ENCODE measurements around the gene TRPM2. TPM values are rescaled to one million over a fixed set of nuclear protein-coding genes. Genes with fewer than 3 reads are reported as not detected.

The TRPM2 gene
- total and polyA plus RNA-seq, 2 of the 4 experiments (the other 2 are of a cell fraction) = not detected

DNA sequence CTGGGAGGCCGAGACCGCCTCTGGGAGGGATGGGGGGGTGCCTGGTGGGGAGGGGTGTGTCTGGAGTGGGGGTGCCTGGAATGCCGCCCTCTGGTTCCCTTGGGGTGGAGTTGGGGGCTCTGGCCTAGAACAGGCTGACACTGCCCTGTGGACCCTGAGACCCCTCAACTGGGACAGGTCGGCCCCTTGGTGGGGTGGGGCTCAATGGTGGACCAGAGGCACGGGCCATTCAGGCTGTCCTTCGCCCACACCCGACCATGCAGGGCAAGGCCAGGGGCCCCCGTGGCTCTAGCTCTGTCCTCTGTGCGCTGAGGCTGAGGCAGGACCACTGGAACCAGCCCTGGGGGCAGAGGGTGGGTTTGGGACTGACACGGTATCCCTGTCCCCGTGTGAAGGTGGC lies 38.9 kb upstream of the TRPM2 start:
- Histone ChIP-seq H2AK5ac (ENCODE audit: low read depth, low read length) (no peak overlapping the region), H2BK5ac (ENCODE audit: low read depth, low read length, poor library complexity, severe bottlenecking) (no peak overlapping the region), H4K8ac (ENCODE audit: low read depth in 2 of 2, low read length in 2 of 2) (no peak overlapping the region), H3K27ac (ENCODE audit: insufficient read depth, low read length) (no peak overlapping the region), H3K9me1 (ENCODE audit: insufficient read depth, low read length) (peaks cover 5% of the 10 kb centered on the region; the same call in 1 of the 2 replicates), H3K4me3 (ENCODE audit: insufficient read depth, low read depth, low read length) (no peak overlapping the region), H4K20me1 (ENCODE audit: insufficient read depth, low read length) (peaks cover 13% of the 10 kb centered on the region), H2AK9ac (replicated peaks; ENCODE audit: low read depth, low read length, poor library complexity) (peak overlapping the region; percentile 50), H2BK20ac (ENCODE audit: low read depth, low read length) (no peak overlapping the region), H2BK15ac (ENCODE audit: low read depth, low read length) (no peak overlapping the region), H3K56ac (ENCODE audit: extremely low read depth, insufficient read depth, low read length) (no peak overlapping the region), H4K91ac (ENCODE audit: insufficient read depth, low read depth, low read length) (no peak overlapping the region), H3K4me2 (ENCODE audit: low read depth, low read length) (no peak overlapping the region), H2AFZ (replicated peaks; ENCODE audit: low read length, poor library complexity) (no peak overlapping the region), H3K4me1 (ENCODE audit: control insufficient read depth, insufficient read depth, low read length) (no peaks in the 10 kb centered on the region), H3K9ac (ENCODE audit: low read depth, low read length) (no peak overlapping the region), H3K9me3 (ENCODE audit: control insufficient read depth, insufficient read depth, low read length) (no peaks in the 10 kb centered on the region), H3K79me1 (ENCODE audit: low read depth in 1 of 2, low read length in 2 of 2) (peaks cover 7 to 13% of the 10 kb centered on the region in 2 experiments; a peak in 3 of 4 replicates), H3K27me3 (ENCODE audit: control insufficient read depth, insufficient read depth, low read length) (no peaks in the 10 kb centered on the region), H2BK120ac (ENCODE audit: low read depth, low read length) (no peak overlapping the region), H3K14ac (replicated peaks; ENCODE audit: low read depth, low read length) (no peak overlapping the region), H3K36me3 (ENCODE audit: control insufficient read depth, insufficient read depth, low read length) (peaks cover 80% of the 10 kb centered on the region), H3K4ac (ENCODE audit: low read depth, low read length) (no peak overlapping the region), H4K5ac (ENCODE audit: low read depth, low read length) (no peak overlapping the region), H3K23ac (ENCODE audit: low read depth, low read length) (no peak overlapping the region), H3K18ac (ENCODE audit: low read depth, low read length) (no peak overlapping the region)
- POLR2A ChIA-PET (ENCODE audit: unreplicated experiment) = no interaction called here
- no TSS peak for BruUV-seq (replicated peaks)
- in situ Hi-C loops (cut with MboI; ENCODE audit: low sequenced_read_pairs) = no loop called here
- intact Hi-C loops (cut with micrococcal nuclease) = no loop called here
- 75% methylated on average over 4 of the region's 11 CpGs; no CpG with 5 or more reads in 1 of the 2 experiments for WGBS, 2 experiments (ENCODE audit: extremely low coverage in 2 of 2, insufficient read length in 1 of 2)
- dilution Hi-C loops (cut with HindIII; ENCODE audit: low sequenced_read_pairs, unreplicated experiment) = no loop called here
- ATAC-seq (ENCODE audit: low read depth) (no peak), DNase-seq (no peak)
- CTCF ChIA-PET = no interaction called here
- TF ChIP-seq NFE2L2 (IDR thresholded peaks at IDR 0.05; ENCODE audit: low read depth, low read length) (no peak), RFX5 (IDR thresholded peaks at IDR 0.05; ENCODE audit: low read depth, low read length) (no peak), SMC3 (IDR thresholded peaks at IDR 0.05; ENCODE audit: low read depth, low read length) (no peak), MXI1 (IDR thresholded peaks at IDR 0.05; ENCODE audit: borderline replicate concordance, low read depth, low read length) (no peak), MAFK (IDR thresholded peaks at IDR 0.05; ENCODE audit: low read depth, low read length) (no peak), RCOR1 (IDR thresholded peaks at IDR 0.05; ENCODE audit: insufficient replicate concordance, low read length) (no peak), CHD1 (IDR thresholded peaks at IDR 0.05; ENCODE audit: low read depth, low read length) (no peak), FOS (IDR thresholded peaks at IDR 0.05; ENCODE audit: low read depth, low read length) (no peak), CEBPB (IDR thresholded peaks at IDR 0.05; ENCODE audit: low read depth, low read length) (no peak), BHLHE40 (IDR thresholded peaks at IDR 0.05; ENCODE audit: low read depth, low read length) (no peak), RAD21 (IDR thresholded peaks at IDR 0.05; ENCODE audit: low read length) (no peak), POLR2A (IDR thresholded peaks at IDR 0.05; ENCODE audit: low read depth, low read length) (no peak)
- TF ChIP-seq, protein P1, sequence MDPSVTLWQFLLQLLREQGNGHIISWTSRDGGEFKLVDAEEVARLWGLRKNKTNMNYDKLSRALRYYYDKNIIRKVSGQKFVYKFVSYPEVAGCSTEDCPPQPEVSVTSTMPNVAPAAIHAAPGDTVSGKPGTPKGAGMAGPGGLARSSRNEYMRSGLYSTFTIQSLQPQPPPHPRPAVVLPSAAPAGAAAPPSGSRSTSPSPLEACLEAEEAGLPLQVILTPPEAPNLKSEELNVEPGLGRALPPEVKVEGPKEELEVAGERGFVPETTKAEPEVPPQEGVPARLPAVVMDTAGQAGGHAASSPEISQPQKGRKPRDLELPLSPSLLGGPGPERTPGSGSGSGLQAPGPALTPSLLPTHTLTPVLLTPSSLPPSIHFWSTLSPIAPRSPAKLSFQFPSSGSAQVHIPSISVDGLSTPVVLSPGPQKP (IDR thresholded peaks at IDR 0.05; ENCODE audit: borderline replicate concordance, low read depth, low read length) = no peak

Data from IMR-90 (cell line).